NCI-H2171 (cell line): Measurements from ENCODE around the gene FAR2.
"Not testable (repeated sequence)": the region's sequence is repeated elsewhere in the genome, so short reads cannot be mapped to it uniquely, and the experiment has no call there.

ENCODE experiments used
- DNase-seq: peaks from one replicate; lab custom pipeline; 2025; lab: John Stamatoyannopoulos, UW

Gene FAR2

GRCh38 chr12:29281371-29282005, 132.4 kb downstream of the FAR2 start:
- DNase-seq: no peak

GRCh38 chr12:29282031-29282816, 133.1 kb downstream of the FAR2 start:
- DNase-seq: peak; percentile 11

- DNase-seq: no peak
Measured at GRCh38 chr12:29283969-29284700, 135.1 kb downstream of the FAR2 start.

GRCh38 chr12:29286081-29286790, 137.2 kb downstream of the FAR2 start:
- no peak for DNase-seq

GRCh38 chr12:29287622-29288021, 138.5 kb downstream of the FAR2 start:
- no peak for DNase-seq

GRCh38 chr12:29288031-29288430, 139.0 kb downstream of the FAR2 start:
- DNase-seq: no peak

- not testable (repeated sequence) for DNase-seq
Measured at GRCh38 chr12:29290475-29290874, 141.4 kb downstream of the FAR2 start.

- DNase-seq: no peak
Measured at GRCh38 chr12:29291226-29291625, 142.1 kb downstream of the FAR2 start.

GRCh38 chr12:29299633-29300032, 150.6 kb downstream of the FAR2 start:
- peak; percentile 31 for DNase-seq

GRCh38 chr12:29301114-29301513, 152.0 kb downstream of the FAR2 start:
- DNase-seq: no peak

GRCh38 chr12:29304388-29304787, 155.3 kb downstream of the FAR2 start:
- no peak for DNase-seq

- no peak for DNase-seq
Measured at GRCh38 chr12:29306266-29306665, 157.2 kb downstream of the FAR2 start.

GRCh38 chr12:29306682-29307081, 157.6 kb downstream of the FAR2 start:
- DNase-seq: no peak

- no peak for DNase-seq
Measured at GRCh38 chr12:29309320-29309902, 160.3 kb downstream of the FAR2 start.

- no peak for DNase-seq
Measured at GRCh38 chr12:29310899-29311298, 161.8 kb downstream of the FAR2 start.

GRCh38 chr12:29314416-29314815, 165.3 kb downstream of the FAR2 start:
- no peak for DNase-seq

- no peak for DNase-seq
Measured at GRCh38 chr12:29316752-29317151, 167.7 kb downstream of the FAR2 start.

GRCh38 chr12:29317556-29318363, 168.7 kb downstream of the FAR2 start:
- DNase-seq: peak; percentile 70

GRCh38 chr12:29320295-29321085, 171.4 kb downstream of the FAR2 start:
- no peak for DNase-seq

GRCh38 chr12:29322157-29322556, 173.1 kb downstream of the FAR2 start:
- DNase-seq: no peak
